ENCODE measurements around the gene RNF145.

RNF145 gene

GRCh38 chr5:159133041-159133741 is 76.2 kb downstream of the RNF145 start:
- Histone ChIP-seq H3K9ac (ENCODE audit: low read length) (no peak overlapping the region), H3F3A (ENCODE audit: insufficient read depth) (no peaks in the 10 kb centered on the region), H3K36me3 (ENCODE audit: low read length) (no peaks in the 10 kb centered on the region), H3K4me2 (ENCODE audit: low read depth, low read length, poor library complexity, severe bottlenecking) (no peak overlapping the region), H4K20me1 (ENCODE audit: low read depth, low read length) (no peaks in the 10 kb centered on the region), H3K9me3 (ENCODE audit: insufficient read depth, low read length) (no peaks in the 10 kb centered on the region), H2AFZ (ENCODE audit: low read depth, low read length, severe bottlenecking) (no peak overlapping the region), H3K4me3 (ENCODE audit: insufficient read depth, low read length, poor library complexity, severe bottlenecking) (no peak overlapping the region), H3K79me2 (ENCODE audit: insufficient read depth, low read length) (no peaks in the 10 kb centered on the region), H3K9me2 (replicated peaks; ENCODE audit: insufficient read depth, low read length) (no peaks in the 10 kb centered on the region), H3K27ac (ENCODE audit: low read depth, low read length) (no peak overlapping the region), H3K27me3 (ENCODE audit: low read length) (no peaks in the 10 kb centered on the region)
- TF ChIP-seq EZH2phosphoT487 (conservative IDR thresholded peaks at IDR 0.05; ENCODE audit: low read length) (no peak), CTCF (IDR thresholded peaks at IDR 0.05; ENCODE audit: insufficient read depth, low read length, poor library complexity, severe bottlenecking) (peak; percentile 58)

GRCh38 chr5:159132429-159133040 is 76.8 kb downstream of the RNF145 start:
- Histone ChIP-seq H2AFZ (ENCODE audit: low read depth, low read length, severe bottlenecking) (no peak overlapping the region), H4K20me1 (ENCODE audit: low read depth, low read length) (no peaks in the 10 kb centered on the region), H3K4me3 (ENCODE audit: insufficient read depth, low read length, poor library complexity, severe bottlenecking) (no peak overlapping the region), H3K79me2 (ENCODE audit: insufficient read depth, low read length) (no peaks in the 10 kb centered on the region), H3K27me3 (ENCODE audit: low read length) (no peaks in the 10 kb centered on the region), H3K9ac (ENCODE audit: low read length) (no peak overlapping the region), H3K27ac (ENCODE audit: low read depth, low read length) (no peak overlapping the region), H3K9me2 (replicated peaks; ENCODE audit: insufficient read depth, low read length) (no peaks in the 10 kb centered on the region), H3K9me3 (ENCODE audit: insufficient read depth, low read length) (no peaks in the 10 kb centered on the region), H3F3A (ENCODE audit: insufficient read depth) (no peaks in the 10 kb centered on the region), H3K36me3 (ENCODE audit: low read length) (no peaks in the 10 kb centered on the region), H3K4me2 (ENCODE audit: low read depth, low read length, poor library complexity, severe bottlenecking) (no peak overlapping the region)
- TF ChIP-seq CTCF (IDR thresholded peaks at IDR 0.05; ENCODE audit: insufficient read depth, low read length, poor library complexity, severe bottlenecking) (no peak), EZH2phosphoT487 (conservative IDR thresholded peaks at IDR 0.05; ENCODE audit: low read length) (no peak)

- no peaks in the 10 kb centered on the region for H3F3A ChIP-seq (ENCODE audit: insufficient read depth)
- no peak overlapping the region for H3K4me3 ChIP-seq (ENCODE audit: insufficient read depth, low read length, poor library complexity, severe bottlenecking)
- no peak overlapping the region for H3K4me2 ChIP-seq (ENCODE audit: low read depth, low read length, poor library complexity, severe bottlenecking)
- no peak overlapping the region for H3K27ac ChIP-seq (ENCODE audit: low read depth, low read length)
- no peaks in the 10 kb centered on the region for H3K36me3 ChIP-seq (ENCODE audit: low read length)
- no peaks in the 10 kb centered on the region for H3K9me2 ChIP-seq (replicated peaks; ENCODE audit: insufficient read depth, low read length)
- no peaks in the 10 kb centered on the region for H3K79me2 ChIP-seq (ENCODE audit: insufficient read depth, low read length)
- no peaks in the 10 kb centered on the region for H3K27me3 ChIP-seq (ENCODE audit: low read length)
- H3K9ac ChIP-seq (ENCODE audit: low read length), result no peak overlapping the region
- TF ChIP-seq EZH2phosphoT487 (conservative IDR thresholded peaks at IDR 0.05; ENCODE audit: low read length), result no peak
- TF ChIP-seq CTCF (IDR thresholded peaks at IDR 0.05; ENCODE audit: insufficient read depth, low read length, poor library complexity, severe bottlenecking), result no peak
- no peaks in the 10 kb centered on the region for H3K9me3 ChIP-seq (ENCODE audit: insufficient read depth, low read length)
- no peaks in the 10 kb centered on the region for H4K20me1 ChIP-seq (ENCODE audit: low read depth, low read length)
- H2AFZ ChIP-seq (ENCODE audit: low read depth, low read length, severe bottlenecking), result no peak overlapping the region
These were observed 77.4 kb downstream of the RNF145 start for GRCh38 chr5:159131951-159132350.

Data from SU-DHL-6 (cell line).